SK-N-MC (cell line): Measurements from ENCODE around the gene KLF12.

Experiments used
- DNase-seq: peaks from one replicate; pipeline ENCODE4 v3.0.0-alpha.2; 2011; ENCODE audit warnings: low read depth, low spot score
- H3K27ac ChIP-seq: fragments of 200-600 bp; sonication (generic); 2 replicates; pipeline ENCODE4 v1.5.1; 2016; ENCODE audit warnings: mixed run types
- H3K36me3 ChIP-seq: fragments of 200-600 bp; sonication (generic); 2 replicates; pipeline ENCODE4 v1.6.1; 2017; ENCODE audit warnings: antibody characterized with exemption, low read length, mixed read lengths; ENCODE audit not compliant: insufficient read depth
- H3K4me3 ChIP-seq: fragments of 200-600 bp; sonication (generic); 2 replicates; pipeline ENCODE4 v1.5.1; 2016
- H3K9ac ChIP-seq: fragments of 200-600 bp; sonication (generic); 2 replicates; pipeline ENCODE4 v1.8.0; 2017; ENCODE audit warnings: mixed run types, mixed read lengths; ENCODE audit not compliant: insufficient read length
- H3K9me3 ChIP-seq: fragments of 200-600 bp; sonication (generic); 2 replicates; pipeline ENCODE4 v1.6.1; 2017; ENCODE audit warnings: low read depth, mild to moderate bottlenecking, antibody characterized with exemption, low read length, moderate library complexity, mixed read lengths
- EZH2 ChIP-seq: fragments of 200-600 bp; sonication (generic); IDR thresholded peaks from one replicate; pipeline ENCODE4 v1.6.1; 2017; ENCODE audit warnings: antibody characterized with exemption
- FOXP2 ChIP-seq: optimal IDR thresholded peaks from 2 replicates; pipeline ENCODE3; 2011; ENCODE audit warnings: mild to moderate bottlenecking, moderate library complexity; ENCODE audit not compliant: insufficient read depth; ENCODE audit errors: extremely low read length, control extremely low read depth
- POLR2AphosphoS5 ChIP-seq: IDR thresholded peaks from 2 replicates; pipeline ENCODE4 v1.6.1; 2012; ENCODE audit warnings: mild to moderate bottlenecking, low read depth, low read length, borderline replicate concordance

Gene KLF12

DNA sequence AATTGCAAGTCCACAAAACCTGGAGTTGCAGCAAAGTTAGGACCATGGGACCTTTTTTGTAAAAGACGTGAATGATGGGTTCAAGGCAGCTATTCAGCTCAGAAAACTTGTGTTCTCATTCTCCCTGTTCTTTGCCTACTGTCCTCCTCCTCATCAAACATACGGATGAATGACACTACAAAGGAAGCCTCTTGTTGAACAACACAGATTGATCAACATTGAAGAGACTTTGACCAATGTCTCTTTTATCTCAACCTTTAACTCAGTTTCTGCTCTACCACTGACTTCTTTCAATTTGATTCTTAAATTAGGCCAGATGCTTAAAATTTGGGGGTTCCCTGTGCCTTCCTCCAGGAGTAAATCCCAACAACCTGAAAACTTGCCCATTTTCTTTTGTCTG is 27.9 kb upstream of the KLF12 start:
- TF ChIP-seq FOXP2 (no peak), POLR2AphosphoS5 (no peak), EZH2 (no peak)
- Histone ChIP-seq H3K9me3 (no peaks in the 10 kb centered on the region), H3K4me3 (no peak overlapping the region), H3K9ac (no peak overlapping the region), H3K27ac (no peak overlapping the region), H3K36me3 (no peaks in the 10 kb centered on the region)
- DNase-seq = no peak

DNA sequence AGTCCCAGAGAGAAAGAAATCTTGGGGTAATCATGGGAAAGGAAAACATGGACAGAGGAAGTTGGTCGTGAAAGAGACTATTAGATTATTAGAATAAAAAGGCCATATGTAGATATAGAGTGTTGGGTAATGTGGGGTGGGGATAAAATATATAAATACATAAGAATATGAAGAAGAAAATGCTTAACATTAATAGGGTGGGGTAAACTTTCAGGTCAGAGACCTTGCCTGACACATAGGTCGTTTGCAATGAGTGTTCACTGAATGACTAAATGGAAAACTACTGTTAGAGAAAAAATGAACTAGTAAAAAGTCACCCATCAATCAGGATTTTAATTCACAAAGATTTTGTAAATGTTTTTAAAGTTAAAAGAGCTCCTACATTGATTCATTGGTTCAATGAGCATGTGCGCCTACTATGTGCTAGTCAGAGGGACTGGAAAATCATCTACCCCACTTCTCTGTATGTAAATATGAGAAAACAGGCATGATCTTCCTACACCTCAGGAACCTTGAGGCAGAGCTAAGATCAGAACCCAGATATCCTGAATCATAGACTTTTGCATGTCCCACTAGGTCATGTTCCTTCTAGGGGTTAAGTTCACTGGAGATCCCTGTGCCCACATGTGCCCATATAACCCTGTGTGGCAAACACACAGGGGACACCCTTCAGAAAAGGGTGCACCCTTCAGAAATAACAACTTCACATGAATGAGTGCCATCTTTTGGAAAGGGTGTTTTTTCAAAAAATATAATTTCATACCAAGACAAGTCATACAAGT is 24.6 kb upstream of the KLF12 start:
- Histone ChIP-seq H3K4me3 (no peak overlapping the region), H3K36me3 (no peaks in the 10 kb centered on the region), H3K9me3 (no peaks in the 10 kb centered on the region), H3K9ac (no peak overlapping the region), H3K27ac (no peak overlapping the region)
- DNase-seq = no peak
- no peak for TF ChIP-seq EZH2
- no peak for TF ChIP-seq FOXP2

DNA sequence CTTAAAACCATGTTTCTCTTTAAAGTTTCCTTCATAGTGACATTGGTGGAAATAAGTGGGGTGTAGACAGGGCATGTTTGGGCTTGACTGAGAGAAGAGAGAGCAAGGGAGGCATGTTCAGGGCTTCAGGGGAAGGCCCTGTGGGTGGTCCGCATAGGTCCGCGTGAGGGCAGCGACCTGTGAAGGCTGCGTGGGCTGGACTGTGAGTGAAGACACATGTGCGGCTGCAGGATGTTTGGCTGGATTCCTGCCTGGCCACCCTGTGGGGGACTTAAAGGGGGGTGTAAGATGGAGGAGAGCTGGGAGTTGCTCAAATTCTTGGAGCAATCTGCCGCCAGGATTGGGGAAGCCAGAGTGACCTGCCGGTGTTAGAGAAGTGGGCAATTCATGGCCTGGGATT is 23.8 kb upstream of the KLF12 start:
- no peak overlapping the region for H3K27ac ChIP-seq

DNA sequence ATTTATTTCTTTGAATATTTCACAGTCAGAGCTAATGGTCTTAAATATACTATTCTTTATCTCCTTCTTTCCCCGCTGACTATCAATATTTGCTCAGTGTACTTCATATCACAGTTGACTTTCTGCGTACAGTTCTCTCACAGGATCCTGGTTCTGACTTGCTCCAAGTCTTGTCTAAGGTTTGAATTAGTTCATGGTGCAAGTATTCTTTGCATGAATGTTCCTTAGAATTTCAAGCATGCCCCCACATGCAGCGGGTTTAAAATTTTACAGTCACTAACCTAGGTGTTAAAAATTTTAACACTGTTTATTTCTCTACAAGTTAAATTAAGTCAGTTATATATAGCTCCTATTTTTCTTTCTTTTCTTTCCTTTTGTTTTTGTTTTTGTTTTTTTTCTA is 20.8 kb upstream of the KLF12 start:
- TF ChIP-seq FOXP2 (no peak), EZH2 (no peak), POLR2AphosphoS5 (no peak)

More for the DNA sequence above, 23.8 kb upstream of the KLF12 start:
- Histone ChIP-seq H3K36me3 (no peaks in the 10 kb centered on the region), H3K9ac (no peak overlapping the region), H3K9me3 (no peaks in the 10 kb centered on the region), H3K4me3 (no peak overlapping the region)
- no peak for TF ChIP-seq EZH2
- TF ChIP-seq POLR2AphosphoS5 = no peak
- TF ChIP-seq FOXP2 = no peak
- no peak for DNase-seq

DNA sequence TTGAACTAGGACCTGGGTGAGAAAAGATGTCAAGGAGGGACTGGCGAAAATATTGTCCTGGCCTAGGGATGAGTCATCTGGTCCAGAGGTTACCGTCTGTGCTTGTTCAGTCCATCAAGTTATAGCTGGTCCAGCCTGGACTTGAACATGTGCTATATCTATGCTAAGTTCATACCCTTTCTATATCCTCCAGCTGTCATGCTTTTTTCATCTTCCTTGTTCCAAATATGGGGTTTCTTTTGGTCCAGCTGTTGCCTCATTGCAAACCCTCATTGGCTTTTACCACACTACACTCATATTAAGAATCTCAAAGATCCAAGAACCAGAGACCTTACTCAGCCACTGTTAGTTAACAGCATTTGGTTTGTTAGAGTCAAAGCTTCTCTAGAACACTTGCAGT is 19.1 kb upstream of the KLF12 start:
- H3K36me3 ChIP-seq = no peaks in the 10 kb centered on the region
- DNase-seq = no peak
- H3K27ac ChIP-seq = no peak overlapping the region
- no peaks in the 10 kb centered on the region for H3K9me3 ChIP-seq
- TF ChIP-seq POLR2AphosphoS5 (no peak), EZH2 (no peak), FOXP2 (no peak)
- no peak overlapping the region for H3K4me3 ChIP-seq
- no peak overlapping the region for H3K9ac ChIP-seq

More for the DNA sequence above, 20.8 kb upstream of the KLF12 start:
- H3K9me3 ChIP-seq = no peaks in the 10 kb centered on the region
- H3K27ac ChIP-seq = no peak overlapping the region
- DNase-seq = no peak
- no peak overlapping the region for H3K9ac ChIP-seq
- H3K36me3 ChIP-seq = no peaks in the 10 kb centered on the region
- no peak overlapping the region for H3K4me3 ChIP-seq

DNA sequence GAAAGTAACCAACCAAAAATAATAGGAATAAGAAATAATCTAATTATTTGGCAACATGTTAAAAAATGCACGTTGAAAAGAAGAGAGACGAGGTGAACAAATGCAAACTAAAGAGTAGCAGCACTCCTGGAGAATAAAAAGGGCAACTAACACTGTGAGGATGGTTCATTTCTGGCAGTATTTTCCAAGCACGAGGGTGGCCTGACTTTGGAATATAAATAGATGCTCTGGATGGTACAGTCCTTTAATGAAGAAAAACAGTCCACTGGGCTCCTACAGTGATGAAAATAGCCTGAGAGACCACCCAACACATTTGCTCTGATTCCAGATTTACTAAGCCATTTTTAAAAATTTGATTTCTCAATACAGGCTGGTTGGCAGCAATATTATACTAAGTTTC is 17.7 kb upstream of the KLF12 start:
- no peak for TF ChIP-seq EZH2
- TF ChIP-seq FOXP2 = no peak
- TF ChIP-seq POLR2AphosphoS5 = no peak
- no peaks in the 10 kb centered on the region for H3K9me3 ChIP-seq
- H3K9ac ChIP-seq = no peak overlapping the region
- H3K27ac ChIP-seq = no peak overlapping the region
- DNase-seq = no peak
- no peak overlapping the region for H3K4me3 ChIP-seq
- no peaks in the 10 kb centered on the region for H3K36me3 ChIP-seq

DNA sequence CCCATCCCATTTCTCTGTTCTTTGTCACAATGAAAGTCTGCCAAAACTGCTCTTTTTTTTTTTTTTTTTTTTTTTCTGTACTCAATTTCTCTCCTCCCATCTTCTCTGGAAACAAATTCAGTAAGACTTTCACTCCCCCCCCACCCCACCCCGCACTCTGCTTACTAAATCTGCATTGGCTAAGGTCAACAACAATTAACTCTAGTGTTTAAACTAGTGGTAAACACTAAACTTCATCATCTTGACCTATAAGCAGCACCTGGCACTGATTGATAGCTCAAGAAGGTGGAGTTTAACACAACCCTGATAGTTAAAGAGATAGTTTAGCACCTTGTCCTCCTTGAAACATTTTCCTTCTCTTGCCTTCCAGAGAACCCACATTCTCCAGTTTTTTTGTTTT is 14.1 kb upstream of the KLF12 start:
- DNase-seq = no peak
- no peak overlapping the region for H3K4me3 ChIP-seq

DNA sequence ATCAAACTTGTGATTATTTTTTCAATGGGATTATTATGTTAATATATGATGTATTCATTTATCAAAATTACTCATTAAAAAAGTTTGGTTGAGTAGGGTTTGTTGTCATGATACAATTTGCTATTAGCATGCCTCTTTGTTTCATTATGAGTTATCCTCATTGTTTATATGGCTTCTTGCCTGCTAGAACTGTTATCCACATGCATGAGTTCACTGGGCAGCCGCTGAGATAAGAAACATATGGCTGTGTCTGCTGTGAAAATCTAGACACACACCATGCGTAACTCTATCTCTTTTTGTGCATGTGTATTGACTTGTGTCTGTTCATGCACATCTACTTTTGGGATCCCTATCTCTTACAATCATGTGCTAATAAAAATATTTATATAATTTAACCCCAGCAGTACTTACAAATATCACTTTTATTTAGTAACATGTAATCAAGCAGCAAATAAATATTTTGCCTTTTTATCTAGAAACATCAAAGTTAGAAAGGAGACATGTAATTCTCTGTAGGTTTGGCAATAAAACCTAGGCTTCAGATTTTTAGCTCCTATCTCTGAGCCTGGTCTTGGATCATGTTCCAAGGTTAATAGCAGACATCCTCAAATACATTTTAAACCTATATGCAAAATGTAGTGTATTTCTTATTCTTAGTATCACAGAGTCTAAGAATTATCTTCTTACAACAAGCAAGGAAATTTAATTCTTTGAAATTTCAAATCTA is 11.2 kb upstream of the KLF12 start:
- Histone ChIP-seq H3K27ac (no peak overlapping the region), H3K36me3 (no peaks in the 10 kb centered on the region), H3K9ac (no peak overlapping the region), H3K4me3 (no peak overlapping the region), H3K9me3 (no peaks in the 10 kb centered on the region)
- no peak for DNase-seq
- no peak for TF ChIP-seq POLR2AphosphoS5
- TF ChIP-seq EZH2 = no peak
- TF ChIP-seq FOXP2 = no peak

More for the DNA sequence above, 14.1 kb upstream of the KLF12 start:
- H3K9ac ChIP-seq = no peak overlapping the region
- no peak overlapping the region for H3K27ac ChIP-seq
- H3K9me3 ChIP-seq = no peaks in the 10 kb centered on the region
- no peak for TF ChIP-seq EZH2
- no peak for TF ChIP-seq POLR2AphosphoS5
- no peak for TF ChIP-seq FOXP2
- H3K36me3 ChIP-seq = no peaks in the 10 kb centered on the region
